Measurements from ENCODE around the gene ENPP7. TPM values are rescaled to one million over a fixed set of nuclear protein-coding genes. Genes with fewer than 3 reads are reported as not detected.

Gene ENPP7
- polyA plus RNA-seq, 1 donor = 4.7 TPM

- peak; percentile 20 for DNase-seq
These were observed 47.3 kb downstream of the ENPP7 start, which contains the start of gene CBX2 for GRCh38 chr17:79777894-79778503. Gene CBX2 (plus strand): TSS chr17:79778148. CDS start chr17:79778236, 88 bp downstream.

GRCh38 chr17:79778504-79779083, 47.9 kb downstream of the ENPP7 start:
- peak; percentile 48 for DNase-seq

- DNase-seq = no peak
These were observed 48.4 kb downstream of the ENPP7 start for GRCh38 chr17:79779084-79779529.

GRCh38 chr17:79779661-79780365, 49.1 kb downstream of the ENPP7 start:
- DNase-seq = no peak

GRCh38 chr17:79781012-79781650, 50.4 kb downstream of the ENPP7 start:
- no peak for DNase-seq

GRCh38 chr17:79781736-79782575, 51.2 kb downstream of the ENPP7 start:
- DNase-seq = no peak

- no peak for DNase-seq
These were observed 53.1 kb downstream of the ENPP7 start for GRCh38 chr17:79783891-79784290.

- no peak for DNase-seq
These were observed 53.7 kb downstream of the ENPP7 start for GRCh38 chr17:79784353-79785016.

GRCh38 chr17:79785017-79785899, 54.5 kb downstream of the ENPP7 start:
- no peak for DNase-seq

GRCh38 chr17:79785900-79786810, 55.4 kb downstream of the ENPP7 start:
- DNase-seq = no peak

GRCh38 chr17:79786930-79787643, 56.3 kb downstream of the ENPP7 start:
- DNase-seq = no peak

GRCh38 chr17:79788455-79788854, 57.7 kb downstream of the ENPP7 start:
- DNase-seq = no peak

- DNase-seq = peak; percentile 41
These were observed 58.5 kb downstream of the ENPP7 start for GRCh38 chr17:79788989-79789942.

GRCh38 chr17:79789943-79790804, 59.4 kb downstream of the ENPP7 start:
- DNase-seq = peak; percentile 34

- DNase-seq = no peak
These were observed 60.3 kb downstream of the ENPP7 start for GRCh38 chr17:79790805-79791734.
